ENCODE data around the gene SMC1B.

The SMC1B gene

DNA sequence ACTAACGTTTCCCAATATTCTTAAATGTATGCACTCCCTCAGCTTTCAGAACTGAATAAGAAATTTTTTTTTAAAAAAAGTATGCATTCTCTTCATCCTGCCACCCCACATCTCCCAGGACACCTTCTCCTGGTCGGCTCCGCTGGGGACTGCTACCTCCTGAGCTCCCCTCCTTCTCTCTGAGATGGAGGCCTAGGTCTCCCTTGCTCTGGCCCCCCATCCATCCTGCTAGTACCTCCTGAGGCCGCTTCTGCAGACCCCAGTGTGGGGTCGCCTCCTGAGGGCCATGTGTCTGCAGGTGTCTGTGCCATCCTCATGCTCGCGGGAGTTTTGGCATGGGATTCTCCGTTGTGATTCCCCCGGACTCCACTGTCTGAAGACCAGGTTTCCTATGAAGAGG, 75.9 kb downstream of the SMC1B start:
- H3K27me3 ChIP-seq (replicated peaks; ENCODE audit: control insufficient read depth, insufficient read depth, low read length, poor library complexity, severe bottlenecking), result no peaks in the 10 kb centered on the region
- H3K4me3 ChIP-seq (ENCODE audit: insufficient read depth, low read depth, low read length, poor library complexity, severe bottlenecking), result no peak overlapping the region
- H3K9me3 ChIP-seq (ENCODE audit: control insufficient read depth, low read length), result no peaks in the 10 kb centered on the region
- no peaks in the 10 kb centered on the region for H3K4me1 ChIP-seq (ENCODE audit: control insufficient read depth, insufficient read depth, low read length, poor library complexity, severe bottlenecking)
- H3K36me3 ChIP-seq (ENCODE audit: control insufficient read depth, insufficient read depth, low read length), result peaks cover 62% of the 10 kb centered on the region
- no peak overlapping the region for H3K27ac ChIP-seq (ENCODE audit: insufficient read depth, low read length, poor library complexity, severe bottlenecking)
- no peak for DNase-seq

DNA sequence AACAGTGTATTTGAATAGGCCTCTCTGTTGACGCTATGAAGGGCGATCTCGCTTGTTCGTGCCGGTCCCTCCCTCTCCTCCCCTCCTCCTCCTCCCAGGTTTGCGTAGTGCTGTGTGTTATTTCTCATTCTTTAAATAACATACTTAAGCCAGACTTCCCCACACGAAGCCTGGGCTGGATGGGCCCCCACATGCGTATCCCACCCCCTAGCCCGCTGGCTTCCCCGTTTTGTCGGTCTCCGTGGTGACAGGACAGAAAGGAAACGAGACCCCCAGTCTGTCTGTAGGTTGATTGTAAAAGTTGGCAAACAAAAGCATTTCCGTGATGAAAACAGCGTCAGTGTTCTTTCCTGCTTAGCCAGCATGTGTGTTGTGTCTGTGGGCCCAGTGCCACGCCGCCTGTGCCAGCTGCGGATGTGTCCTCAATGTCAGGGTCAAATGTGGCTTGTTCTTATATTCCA, 76.4 kb downstream of the SMC1B start:
- no peak overlapping the region for H3K4me3 ChIP-seq (ENCODE audit: insufficient read depth, low read depth, low read length, poor library complexity, severe bottlenecking)
- DNase-seq, result no peak
- no peaks in the 10 kb centered on the region for H3K4me1 ChIP-seq (ENCODE audit: control insufficient read depth, insufficient read depth, low read length, poor library complexity, severe bottlenecking)
- H3K27me3 ChIP-seq (replicated peaks; ENCODE audit: control insufficient read depth, insufficient read depth, low read length, poor library complexity, severe bottlenecking), result no peaks in the 10 kb centered on the region
- no peaks in the 10 kb centered on the region for H3K9me3 ChIP-seq (ENCODE audit: control insufficient read depth, low read length)
- peaks cover 68% of the 10 kb centered on the region for H3K36me3 ChIP-seq (ENCODE audit: control insufficient read depth, insufficient read depth, low read length)
- H3K27ac ChIP-seq (ENCODE audit: insufficient read depth, low read length, poor library complexity, severe bottlenecking), result no peak overlapping the region

DNA sequence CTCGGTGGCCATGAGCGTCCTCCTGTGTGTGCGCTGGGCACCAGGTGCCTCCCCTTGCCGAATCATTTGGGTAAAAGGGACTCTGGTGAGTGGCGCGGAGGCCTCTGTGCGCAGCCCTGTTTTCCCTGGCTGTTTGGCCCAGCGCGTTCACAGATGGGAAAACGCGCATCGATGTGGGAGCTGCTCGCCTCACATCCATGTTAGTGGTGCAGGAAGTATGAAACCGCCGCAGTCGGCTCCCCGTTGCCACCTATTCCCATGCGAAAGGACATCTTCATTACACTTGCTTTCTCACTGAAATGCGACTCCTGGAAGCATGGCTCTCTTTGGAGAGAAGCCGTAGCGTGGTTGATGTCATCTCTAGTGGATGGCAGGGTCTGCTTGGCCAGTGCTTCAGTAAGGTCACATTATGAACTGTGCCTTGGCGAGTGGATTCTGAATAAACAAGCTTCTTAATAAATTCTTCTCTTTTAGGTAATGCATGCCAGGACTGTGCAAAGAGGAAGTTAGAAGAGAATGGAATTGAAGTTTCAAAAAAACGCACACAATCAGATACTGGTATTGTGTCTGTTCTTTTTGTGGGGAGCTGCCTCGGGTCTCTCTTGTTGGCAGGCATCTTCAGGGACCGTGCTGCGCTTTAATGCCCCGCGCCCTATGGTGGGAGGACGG, 77.4 kb downstream of the SMC1B start:
- Histone ChIP-seq H3K27me3 (replicated peaks; ENCODE audit: control insufficient read depth, insufficient read depth, low read length, poor library complexity, severe bottlenecking) (no peaks in the 10 kb centered on the region), H3K4me1 (ENCODE audit: control insufficient read depth, insufficient read depth, low read length, poor library complexity, severe bottlenecking) (no peaks in the 10 kb centered on the region), H3K27ac (ENCODE audit: insufficient read depth, low read length, poor library complexity, severe bottlenecking) (no peak overlapping the region), H3K4me3 (ENCODE audit: insufficient read depth, low read depth, low read length, poor library complexity, severe bottlenecking) (no peak overlapping the region), H3K9me3 (ENCODE audit: control insufficient read depth, low read length) (no peaks in the 10 kb centered on the region), H3K36me3 (ENCODE audit: control insufficient read depth, insufficient read depth, low read length) (peaks cover 77% of the 10 kb centered on the region)
- no peak for DNase-seq

DNA sequence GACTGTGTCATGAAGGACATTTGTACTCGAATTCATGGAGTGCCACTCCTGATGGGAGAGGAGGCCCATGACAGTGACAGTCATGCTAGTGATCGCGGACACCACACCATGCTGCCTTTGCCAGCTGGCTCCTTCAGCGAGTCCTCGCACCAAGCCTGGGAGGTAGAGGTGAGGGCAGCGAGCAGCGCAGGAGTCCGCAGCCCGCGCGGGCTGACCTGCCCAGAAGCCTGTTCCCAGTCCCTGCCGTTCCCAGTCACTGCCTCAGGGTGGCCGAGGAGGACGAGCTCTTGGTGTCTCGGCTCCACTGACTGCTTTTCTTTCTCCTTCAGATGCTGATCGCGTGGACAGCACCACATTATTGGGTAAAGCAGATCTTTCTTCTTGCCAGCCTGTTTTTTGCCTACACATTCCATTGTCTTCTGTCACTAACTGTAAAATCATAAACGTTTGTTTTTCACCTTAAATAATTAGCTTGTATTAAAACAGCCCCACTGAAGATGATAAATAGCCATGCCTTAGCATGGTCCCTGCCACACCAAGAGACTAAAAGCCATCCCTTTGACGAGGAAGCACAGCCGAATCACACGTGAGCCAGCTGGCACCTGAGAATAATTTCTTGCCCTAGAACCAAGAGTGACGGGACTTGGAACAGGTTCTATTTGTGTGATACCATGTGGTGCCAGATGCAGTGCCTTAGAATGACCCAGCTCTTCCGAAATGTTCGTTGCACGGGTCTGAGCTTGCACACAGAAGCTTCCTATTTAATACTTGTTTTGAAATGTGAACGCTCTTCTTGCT, 78.2 kb downstream of the SMC1B start:
- Histone ChIP-seq H3K4me3 (ENCODE audit: insufficient read depth, low read depth, low read length, poor library complexity, severe bottlenecking) (no peak overlapping the region), H3K9me3 (ENCODE audit: control insufficient read depth, low read length) (no peaks in the 10 kb centered on the region), H3K27ac (ENCODE audit: insufficient read depth, low read length, poor library complexity, severe bottlenecking) (no peak overlapping the region), H3K4me1 (ENCODE audit: control insufficient read depth, insufficient read depth, low read length, poor library complexity, severe bottlenecking) (no peaks in the 10 kb centered on the region), H3K36me3 (ENCODE audit: control insufficient read depth, insufficient read depth, low read length) (peaks cover 77% of the 10 kb centered on the region), H3K27me3 (replicated peaks; ENCODE audit: control insufficient read depth, insufficient read depth, low read length, poor library complexity, severe bottlenecking) (no peaks in the 10 kb centered on the region)
- no peak for DNase-seq

DNA sequence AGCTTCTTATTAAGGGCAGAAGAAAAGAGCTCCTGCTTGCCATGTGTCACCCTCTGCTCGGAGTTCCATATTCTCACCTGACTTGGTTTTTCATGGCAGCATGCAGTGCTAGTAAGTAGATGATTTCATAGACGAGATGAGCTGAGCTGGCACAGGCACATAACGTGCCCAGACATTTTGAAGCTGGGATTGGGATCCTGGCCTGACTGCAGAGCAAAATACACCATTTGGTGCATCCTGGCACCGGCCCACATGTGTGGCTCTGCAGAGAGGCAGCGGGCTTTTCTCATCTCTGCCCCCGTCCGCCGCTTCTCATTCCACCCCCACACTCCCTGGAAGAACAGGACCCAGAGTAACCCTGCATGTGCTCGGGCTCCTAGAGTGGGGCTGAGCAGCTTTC, 78.9 kb downstream of the SMC1B start:
- Histone ChIP-seq H3K27ac (ENCODE audit: insufficient read depth, low read length, poor library complexity, severe bottlenecking) (no peak overlapping the region), H3K9me3 (ENCODE audit: control insufficient read depth, low read length) (no peaks in the 10 kb centered on the region), H3K36me3 (ENCODE audit: control insufficient read depth, insufficient read depth, low read length) (peaks cover 75% of the 10 kb centered on the region), H3K4me1 (ENCODE audit: control insufficient read depth, insufficient read depth, low read length, poor library complexity, severe bottlenecking) (no peaks in the 10 kb centered on the region), H3K27me3 (replicated peaks; ENCODE audit: control insufficient read depth, insufficient read depth, low read length, poor library complexity, severe bottlenecking) (no peaks in the 10 kb centered on the region), H3K4me3 (ENCODE audit: insufficient read depth, low read depth, low read length, poor library complexity, severe bottlenecking) (no peak overlapping the region)
- DNase-seq, result no peak

DNA sequence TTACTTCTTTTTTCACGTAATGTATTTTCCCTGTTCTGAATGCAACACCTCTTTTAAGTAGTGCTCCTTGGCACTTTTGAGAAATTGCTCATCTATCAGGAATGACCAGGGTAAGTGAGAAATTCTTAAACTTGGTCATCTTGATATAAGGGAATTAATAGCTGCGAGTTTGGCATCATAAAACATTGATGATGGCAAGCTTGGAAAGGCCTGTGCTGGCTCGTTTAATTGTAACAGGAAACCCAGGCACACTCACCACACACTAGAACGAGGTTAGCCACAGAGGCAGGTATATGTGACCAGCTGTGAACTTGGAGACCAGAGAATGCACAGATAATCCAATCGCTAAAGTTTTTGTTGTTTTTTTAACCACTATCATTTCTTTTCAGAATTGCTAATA, 79.3 kb downstream of the SMC1B start:
- peaks cover 77% of the 10 kb centered on the region for H3K36me3 ChIP-seq (ENCODE audit: control insufficient read depth, insufficient read depth, low read length)
- H3K27me3 ChIP-seq (replicated peaks; ENCODE audit: control insufficient read depth, insufficient read depth, low read length, poor library complexity, severe bottlenecking), result no peaks in the 10 kb centered on the region
- H3K4me1 ChIP-seq (ENCODE audit: control insufficient read depth, insufficient read depth, low read length, poor library complexity, severe bottlenecking), result no peaks in the 10 kb centered on the region
- no peak overlapping the region for H3K4me3 ChIP-seq (ENCODE audit: insufficient read depth, low read depth, low read length, poor library complexity, severe bottlenecking)
- DNase-seq, result no peak
- H3K27ac ChIP-seq (ENCODE audit: insufficient read depth, low read length, poor library complexity, severe bottlenecking), result no peak overlapping the region
- H3K9me3 ChIP-seq (ENCODE audit: control insufficient read depth, low read length), result no peaks in the 10 kb centered on the region

DNA sequence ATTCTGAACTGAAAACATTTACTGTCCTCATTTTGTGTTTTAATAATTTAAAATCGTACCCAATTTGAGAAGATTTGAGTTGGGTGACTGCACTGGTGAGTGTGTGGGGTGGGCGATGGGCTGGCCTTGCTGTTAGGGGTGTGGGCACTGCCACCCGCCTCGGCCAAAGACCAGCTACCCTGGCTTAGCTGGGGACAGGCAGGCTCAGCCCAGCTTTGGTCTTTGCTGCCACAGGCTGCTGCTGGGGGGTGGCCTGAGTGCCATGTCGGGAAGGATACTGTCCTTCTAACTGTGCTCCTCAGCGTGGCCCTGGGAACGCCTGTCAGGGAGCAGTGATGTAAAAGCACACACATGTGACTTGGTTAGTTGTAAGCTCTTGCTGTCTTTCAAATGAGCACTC, 81.4 kb downstream of the SMC1B start:
- peaks cover 71% of the 10 kb centered on the region for H3K36me3 ChIP-seq (ENCODE audit: control insufficient read depth, insufficient read depth, low read length)
- H3K4me3 ChIP-seq (ENCODE audit: insufficient read depth, low read depth, low read length, poor library complexity, severe bottlenecking), result no peak overlapping the region
- no peaks in the 10 kb centered on the region for H3K27me3 ChIP-seq (replicated peaks; ENCODE audit: control insufficient read depth, insufficient read depth, low read length, poor library complexity, severe bottlenecking)
- no peaks in the 10 kb centered on the region for H3K9me3 ChIP-seq (ENCODE audit: control insufficient read depth, low read length)
- no peaks in the 10 kb centered on the region for H3K4me1 ChIP-seq (ENCODE audit: control insufficient read depth, insufficient read depth, low read length, poor library complexity, severe bottlenecking)
- no peak overlapping the region for H3K27ac ChIP-seq (ENCODE audit: insufficient read depth, low read length, poor library complexity, severe bottlenecking)
- DNase-seq, result no peak

DNA sequence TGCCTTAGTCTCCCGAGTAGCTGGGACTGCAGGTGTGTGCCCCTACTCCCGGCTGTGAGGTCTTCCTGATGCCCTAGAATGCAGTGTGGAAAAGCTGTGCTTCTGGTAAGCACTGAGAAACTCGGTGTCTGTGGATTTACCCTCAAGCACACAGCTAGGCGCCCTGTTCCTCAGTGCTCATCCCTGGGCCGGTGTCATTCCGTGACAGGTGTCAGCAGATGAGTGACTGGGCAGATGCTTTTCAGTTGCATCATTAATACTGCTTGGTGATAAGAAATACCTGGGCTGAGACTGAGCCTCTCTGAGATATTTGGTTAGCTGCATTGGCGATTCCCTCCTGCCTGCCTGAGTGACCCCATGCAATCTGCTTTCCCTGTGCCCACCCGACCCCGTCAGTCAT, 81.9 kb downstream of the SMC1B start:
- H3K27me3 ChIP-seq (replicated peaks; ENCODE audit: control insufficient read depth, insufficient read depth, low read length, poor library complexity, severe bottlenecking), result no peaks in the 10 kb centered on the region
- H3K9me3 ChIP-seq (ENCODE audit: control insufficient read depth, low read length), result no peaks in the 10 kb centered on the region
- no peak overlapping the region for H3K4me3 ChIP-seq (ENCODE audit: insufficient read depth, low read depth, low read length, poor library complexity, severe bottlenecking)
- H3K4me1 ChIP-seq (ENCODE audit: control insufficient read depth, insufficient read depth, low read length, poor library complexity, severe bottlenecking), result no peaks in the 10 kb centered on the region
- no peak for DNase-seq
- no peak overlapping the region for H3K27ac ChIP-seq (ENCODE audit: insufficient read depth, low read length, poor library complexity, severe bottlenecking)
- H3K36me3 ChIP-seq (ENCODE audit: control insufficient read depth, insufficient read depth, low read length), result peaks cover 66% of the 10 kb centered on the region

DNA sequence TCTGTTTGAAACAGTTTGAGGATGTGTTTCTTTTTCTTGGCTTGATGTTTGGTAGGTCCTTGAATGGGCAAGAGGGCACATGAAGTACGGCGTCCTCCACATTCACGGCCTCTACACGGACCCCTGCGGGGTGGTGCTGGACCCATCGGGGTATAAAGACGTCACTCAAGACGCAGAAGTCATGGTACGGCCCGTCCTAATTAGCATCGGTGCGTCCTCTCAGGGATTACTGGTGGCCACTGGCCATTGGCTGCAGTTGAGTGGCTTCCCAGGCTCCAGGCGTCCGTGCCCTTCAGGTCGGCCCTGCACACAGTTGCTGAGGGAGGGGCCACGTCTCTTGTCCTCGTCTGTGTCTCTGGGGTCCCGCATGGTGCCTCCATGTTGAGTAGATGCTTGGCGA, 82.9 kb downstream of the SMC1B start:
- H3K9me3 ChIP-seq (ENCODE audit: control insufficient read depth, low read length), result no peaks in the 10 kb centered on the region
- no peak overlapping the region for H3K27ac ChIP-seq (ENCODE audit: insufficient read depth, low read length, poor library complexity, severe bottlenecking)
- H3K4me3 ChIP-seq (ENCODE audit: insufficient read depth, low read depth, low read length, poor library complexity, severe bottlenecking), result no peak overlapping the region
- no peaks in the 10 kb centered on the region for H3K27me3 ChIP-seq (replicated peaks; ENCODE audit: control insufficient read depth, insufficient read depth, low read length, poor library complexity, severe bottlenecking)
- H3K4me1 ChIP-seq (ENCODE audit: control insufficient read depth, insufficient read depth, low read length, poor library complexity, severe bottlenecking), result no peaks in the 10 kb centered on the region
- peaks cover 65% of the 10 kb centered on the region for H3K36me3 ChIP-seq (ENCODE audit: control insufficient read depth, insufficient read depth, low read length)
- DNase-seq, result no peak

DNA sequence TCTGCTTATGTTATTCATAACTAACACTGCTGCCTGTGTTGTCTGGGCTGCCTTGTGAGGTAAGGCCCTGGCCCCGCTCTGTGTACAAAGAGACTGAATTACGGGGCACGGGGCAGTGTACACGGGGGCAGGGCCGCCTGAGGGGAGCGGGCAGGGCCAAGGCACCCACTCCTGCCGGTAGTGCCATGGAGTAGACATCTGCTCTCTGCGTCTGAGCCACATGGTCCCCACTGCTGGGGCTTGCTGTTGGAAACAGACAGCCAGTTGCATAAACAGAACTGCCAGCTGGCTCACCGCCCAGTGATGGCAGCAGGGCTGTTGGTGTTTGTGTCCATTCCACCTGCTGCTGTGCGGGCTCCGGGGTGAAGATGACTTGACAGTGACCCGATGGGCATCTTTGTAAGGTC, 83.9 kb downstream of the SMC1B start:
- no peak overlapping the region for H3K27ac ChIP-seq (ENCODE audit: insufficient read depth, low read length, poor library complexity, severe bottlenecking)
- H3K27me3 ChIP-seq (replicated peaks; ENCODE audit: control insufficient read depth, insufficient read depth, low read length, poor library complexity, severe bottlenecking), result no peaks in the 10 kb centered on the region
- H3K4me3 ChIP-seq (ENCODE audit: insufficient read depth, low read depth, low read length, poor library complexity, severe bottlenecking), result no peak overlapping the region
- H3K4me1 ChIP-seq (ENCODE audit: control insufficient read depth, insufficient read depth, low read length, poor library complexity, severe bottlenecking), result no peaks in the 10 kb centered on the region
- no peaks in the 10 kb centered on the region for H3K9me3 ChIP-seq (ENCODE audit: control insufficient read depth, low read length)
- DNase-seq, result no peak
- peaks cover 65% of the 10 kb centered on the region for H3K36me3 ChIP-seq (ENCODE audit: control insufficient read depth, insufficient read depth, low read length)

Data from effector memory CD4-positive, alpha-beta T cell (primary cell).